Upper lobe of right lung (tissue), 1 donor: Measurements from ENCODE around the gene RBMS2. TPM values are rescaled to one million over a fixed set of nuclear protein-coding genes. Genes with fewer than 3 reads are reported as not detected.
A peak's percentile ranks its signal among the peaks of the same experiment; 100 is the strongest.
"Not testable (repeated sequence)": the region's sequence is repeated elsewhere in the genome, so short reads cannot be mapped to it uniquely, and the experiment has no call there.

ENCODE experiments used
- ATAC-seq: fragments of 200-7000 bp; cut with Tn5 transposase; one replicate; pipeline ENCODE4 v1.9.1; 2020; ENCODE audit warnings: mild to moderate bottlenecking, moderate library complexity
- DNase-seq: peaks from one replicate; pipeline ENCODE4 v3.0.0-alpha.2; 2020
- H3K27ac ChIP-seq: fragments of 200-600 bp; one replicate; pipeline ENCODE4 v1.8.0; 2022
- H3K27me3 ChIP-seq: fragments of 200-600 bp; one replicate; pipeline ENCODE4 v1.8.0; 2022; ENCODE audit warnings: mild to moderate bottlenecking
- H3K36me3 ChIP-seq: fragments of 200-600 bp; one replicate; pipeline ENCODE4 v1.8.0; 2022
- H3K4me1 ChIP-seq: fragments of 200-600 bp; one replicate; pipeline ENCODE4 v1.8.0; 2022
- H3K4me3 ChIP-seq: fragments of 200-600 bp; one replicate; pipeline ENCODE4 v1.8.0; 2022; ENCODE audit warnings: mild to moderate bottlenecking
- H3K9me3 ChIP-seq: fragments of 200-600 bp; one replicate; pipeline ENCODE4 v1.8.0; 2022
- CTCF ChIP-seq: fragments of 200-600 bp; IDR thresholded peaks from one replicate; pipeline ENCODE4 v1.8.0; 2022; ENCODE audit warnings: antibody characterized with exemption
- intact Hi-C: fragments of 100-400 bp; cut with DNase I; formaldehyde crosslinking; loops from one replicate; pipeline ENCODE4 v1.11.0; 2022
- total RNA-seq: library from RNA; stranded (reverse); fragmentation: NEBNext Ultra II Directional; extraction: Animal tissue kit (Norgen Biotek cat#: 25700); gene quantifications from one replicate; pipeline ENCODE4 v1.2.1, GENCODE V29; 2021
- donor health status: DM: no; HTN: yes; CAD: no; lungs with severe emphysema.

The RBMS2 gene
- total RNA-seq, 1 donor from 2014 or later, result 142 TPM

- Histone ChIP-seq H3K27ac (peak overlapping the region; percentile 55), H3K36me3 (peaks cover 43% of the 10 kb centered on the region), H3K27me3 (no peaks in the 10 kb centered on the region), H3K4me1 (peaks cover 58% of the 10 kb centered on the region), H3K4me3 (peak overlapping the region; percentile 8), H3K9me3 (no peaks in the 10 kb centered on the region)
- ATAC-seq (peak; percentile 80), DNase-seq (peak; percentile 71)
- TF ChIP-seq CTCF, result peak; percentile 21
- intact Hi-C loops, result no loop called here
These were observed 44.0 kb downstream of the RBMS2 start for GRCh38 chr12:56565510-56566101.

- peak overlapping the region; percentile 55 for H3K27ac ChIP-seq
- no peaks in the 10 kb centered on the region for H3K9me3 ChIP-seq
- DNase-seq, result no peak
- no peak for ATAC-seq
- intact Hi-C loops, result no loop called here
- H3K4me1 ChIP-seq, result peaks cover 73% of the 10 kb centered on the region
- TF ChIP-seq CTCF, result no peak
- no peaks in the 10 kb centered on the region for H3K27me3 ChIP-seq
- H3K36me3 ChIP-seq, result peaks cover 44% of the 10 kb centered on the region
- no peak overlapping the region for H3K4me3 ChIP-seq
These were observed 46.5 kb downstream of the RBMS2 start for GRCh38 chr12:56568146-56568545.

- no peak for TF ChIP-seq CTCF
- Histone ChIP-seq H3K4me1 (peaks cover 62% of the 10 kb centered on the region), H3K36me3 (peaks cover 54% of the 10 kb centered on the region), H3K4me3 (peak overlapping the region; percentile 19), H3K9me3 (no peaks in the 10 kb centered on the region), H3K27ac (peak overlapping the region; percentile 76), H3K27me3 (no peaks in the 10 kb centered on the region)
- intact Hi-C loops, result loop anchor here (5.0 kb wide), 1 partner anchor 59 kb away; no protein-coding TSS in a partner anchor
- peak; percentile 34 for ATAC-seq
- DNase-seq, result no peak
These were observed 49.5 kb downstream of the RBMS2 start for GRCh38 chr12:56571121-56571520.

- intact Hi-C loops, result loop anchor here (5.0 kb wide), 1 partner anchor 60 kb away; no protein-coding TSS in a partner anchor
- no peak for TF ChIP-seq CTCF
- Histone ChIP-seq H3K27ac (no peak overlapping the region), H3K36me3 (peaks cover 60% of the 10 kb centered on the region), H3K4me3 (no peak overlapping the region), H3K27me3 (no peaks in the 10 kb centered on the region), H3K4me1 (peaks cover 50% of the 10 kb centered on the region), H3K9me3 (no peaks in the 10 kb centered on the region)
- DNase-seq (no peak), ATAC-seq (no peak)
These were observed 50.7 kb downstream of the RBMS2 start for GRCh38 chr12:56572288-56572687.

- DNase-seq (no peak), ATAC-seq (no peak)
- H3K27me3 ChIP-seq, result no peaks in the 10 kb centered on the region
- peaks cover 61% of the 10 kb centered on the region for H3K36me3 ChIP-seq
- H3K4me1 ChIP-seq, result peaks cover 33% of the 10 kb centered on the region
- H3K27ac ChIP-seq, result no peak overlapping the region
- intact Hi-C loops, result loop anchor here (5.0 kb wide), 1 partner anchor 62 kb away; no protein-coding TSS in a partner anchor
- H3K9me3 ChIP-seq, result no peaks in the 10 kb centered on the region
- H3K4me3 ChIP-seq, result no peak overlapping the region
- no peak for TF ChIP-seq CTCF
These were observed 52.6 kb downstream of the RBMS2 start for GRCh38 chr12:56574210-56574609.

GRCh38 chr12:56577248-56577647 is 55.6 kb downstream of the RBMS2 start:
- intact Hi-C loops, DNase-seq, H3K4me3 ChIP-seq, ATAC-seq, H3K4me1 ChIP-seq, H3K27me3 ChIP-seq, H3K9me3 ChIP-seq, H3K27ac ChIP-seq: not testable (repeated sequence)
- H3K36me3 ChIP-seq, result peaks cover 74% of the 10 kb centered on the region
